Measurements from ENCODE around the gene EBF3. TPM values are rescaled to one million over a fixed set of nuclear protein-coding genes. Genes with fewer than 3 reads are reported as not detected.

EBF3 gene
- total RNA-seq, 1 experiment from 2014 or later = not detected

DNA sequence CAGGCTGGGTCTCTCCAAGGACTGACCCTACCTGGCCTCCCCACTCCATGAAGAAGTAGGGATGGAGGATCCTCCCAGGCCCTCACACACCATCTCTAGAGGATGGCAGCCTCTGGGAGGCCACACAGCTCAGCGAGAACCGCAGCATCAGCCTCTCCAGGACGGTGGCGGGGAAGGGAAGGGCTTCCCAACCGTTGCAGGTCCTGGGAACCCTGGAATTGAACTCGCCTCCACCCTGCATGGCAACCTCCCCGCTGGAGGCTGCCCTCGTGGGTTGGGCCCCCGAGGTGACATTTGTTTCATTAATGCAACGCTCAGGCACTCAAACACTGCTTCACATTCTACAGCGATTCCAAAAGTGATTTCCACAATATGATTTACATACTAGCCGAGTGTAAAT lies 58.5 kb downstream of the EBF3 start:
- Histone ChIP-seq H4K20me1 (ENCODE audit: insufficient read depth) (no peaks in the 10 kb centered on the region), H3K4me2 (no peak overlapping the region), H3K4me1 (replicated peaks; ENCODE audit: insufficient read depth) (no peaks in the 10 kb centered on the region), H3K9me2 (ENCODE audit: insufficient read depth) (no peaks in the 10 kb centered on the region), H3K36me3 (ENCODE audit: low read depth) (no peaks in the 10 kb centered on the region), H3K9me3 (ENCODE audit: insufficient read depth, low read depth) (no peaks in the 10 kb centered on the region), H3K79me2 (ENCODE audit: low read depth) (no peaks in the 10 kb centered on the region), H2AFZ (no peak overlapping the region), H3K27ac (no peak overlapping the region), H3K4me3 (no peak overlapping the region), H3K27me3 (ENCODE audit: insufficient read depth, low read depth) (peaks cover 49% of the 10 kb centered on the region), H3F3A (ENCODE audit: insufficient read depth, low read depth) (no peaks in the 10 kb centered on the region)
- POLR2A ChIA-PET (ENCODE audit: unreplicated experiment) = no interaction called here
- intact Hi-C loops (cut with micrococcal nuclease; ENCODE audit: unreplicated experiment) = no loop called here
- no peak for TF ChIP-seq EZH2 (IDR thresholded peaks at IDR 0.05; ENCODE audit: low read depth)
- TF ChIP-seq, protein P1, sequence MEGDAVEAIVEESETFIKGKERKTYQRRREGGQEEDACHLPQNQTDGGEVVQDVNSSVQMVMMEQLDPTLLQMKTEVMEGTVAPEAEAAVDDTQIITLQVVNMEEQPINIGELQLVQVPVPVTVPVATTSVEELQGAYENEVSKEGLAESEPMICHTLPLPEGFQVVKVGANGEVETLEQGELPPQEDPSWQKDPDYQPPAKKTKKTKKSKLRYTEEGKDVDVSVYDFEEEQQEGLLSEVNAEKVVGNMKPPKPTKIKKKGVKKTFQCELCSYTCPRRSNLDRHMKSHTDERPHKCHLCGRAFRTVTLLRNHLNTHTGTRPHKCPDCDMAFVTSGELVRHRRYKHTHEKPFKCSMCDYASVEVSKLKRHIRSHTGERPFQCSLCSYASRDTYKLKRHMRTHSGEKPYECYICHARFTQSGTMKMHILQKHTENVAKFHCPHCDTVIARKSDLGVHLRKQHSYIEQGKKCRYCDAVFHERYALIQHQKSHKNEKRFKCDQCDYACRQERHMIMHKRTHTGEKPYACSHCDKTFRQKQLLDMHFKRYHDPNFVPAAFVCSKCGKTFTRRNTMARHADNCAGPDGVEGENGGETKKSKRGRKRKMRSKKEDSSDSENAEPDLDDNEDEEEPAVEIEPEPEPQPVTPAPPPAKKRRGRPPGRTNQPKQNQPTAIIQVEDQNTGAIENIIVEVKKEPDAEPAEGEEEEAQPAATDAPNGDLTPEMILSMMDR (conservative IDR thresholded peaks at IDR 0.05) = no peak
- CTCF ChIA-PET = no interaction called here
- DNase-seq = no peak
- no TSS peak for BruUV-seq (replicated peaks)

DNA sequence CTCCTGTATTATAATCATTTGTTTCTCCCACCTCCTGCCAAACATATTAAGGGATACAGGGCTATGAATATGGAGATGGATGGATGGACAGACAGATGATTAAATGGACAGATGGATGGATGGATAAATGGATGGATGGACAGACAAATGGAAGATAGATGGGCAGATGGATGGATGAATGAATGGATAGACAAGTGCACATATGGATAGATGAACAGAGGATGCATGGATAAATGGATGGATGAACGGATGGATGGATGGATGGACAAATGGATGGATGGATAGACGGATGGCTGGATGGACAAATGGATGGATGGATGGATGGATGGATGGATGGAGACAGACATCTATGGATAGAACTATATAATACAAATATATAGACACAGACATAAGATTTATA lies 59.8 kb downstream of the EBF3 start:
- Histone ChIP-seq H3K79me2 (ENCODE audit: low read depth) (no peaks in the 10 kb centered on the region), H3K27ac (no peak overlapping the region), H4K20me1 (ENCODE audit: insufficient read depth) (no peaks in the 10 kb centered on the region), H3K27me3 (ENCODE audit: insufficient read depth, low read depth) (peaks cover 45% of the 10 kb centered on the region), H3K4me3 (no peak overlapping the region), H3F3A (ENCODE audit: insufficient read depth, low read depth) (no peaks in the 10 kb centered on the region), H3K9me3 (ENCODE audit: insufficient read depth, low read depth) (no peaks in the 10 kb centered on the region), H2AFZ (no peak overlapping the region), H3K9me2 (ENCODE audit: insufficient read depth) (no peaks in the 10 kb centered on the region), H3K4me2 (no peak overlapping the region), H3K4me1 (replicated peaks; ENCODE audit: insufficient read depth) (no peaks in the 10 kb centered on the region), H3K36me3 (ENCODE audit: low read depth) (no peaks in the 10 kb centered on the region)
- DNase-seq = no peak
- ChIA-PET POLR2A (ENCODE audit: unreplicated experiment) (no interaction called here), CTCF (no interaction called here)
- intact Hi-C loops (cut with micrococcal nuclease; ENCODE audit: unreplicated experiment) = no loop called here
- BruUV-seq (replicated peaks) = no TSS peak
- TF ChIP-seq, protein P1 (conservative IDR thresholded peaks at IDR 0.05) = no peak
- no peak for TF ChIP-seq EZH2 (IDR thresholded peaks at IDR 0.05; ENCODE audit: low read depth)

DNA sequence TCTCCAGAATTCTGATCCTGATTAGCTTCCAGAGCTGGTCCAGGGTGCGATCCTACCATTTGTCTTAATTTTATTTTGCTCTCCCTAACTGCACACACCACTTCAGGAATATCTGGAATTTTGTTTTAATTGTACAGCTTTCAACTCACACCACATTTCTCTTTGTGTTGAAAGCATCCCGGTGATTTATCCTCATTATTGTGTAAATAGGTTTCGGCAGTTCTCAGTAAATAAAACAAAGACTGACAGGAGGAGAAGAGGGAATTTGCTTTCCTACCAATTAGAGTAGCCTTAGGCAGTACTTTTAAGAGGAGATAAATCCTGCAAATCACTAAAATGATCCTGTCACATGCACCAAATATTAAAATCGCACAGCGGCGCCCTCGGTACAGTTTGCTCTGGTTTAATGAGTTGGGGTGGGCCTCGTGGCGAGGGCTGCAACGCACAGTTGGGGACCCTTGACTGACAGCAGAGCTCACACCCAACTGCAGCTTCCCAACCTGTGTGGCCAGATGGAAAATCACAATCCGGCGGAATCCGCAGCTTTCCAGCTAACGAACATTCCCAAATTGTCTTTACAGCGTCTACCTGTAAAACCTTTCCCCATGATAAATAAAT lies 62.6 kb downstream of the EBF3 start:
- H3K27me3 ChIP-seq (ENCODE audit: insufficient read depth, low read depth) = peaks cover 39% of the 10 kb centered on the region
- no TSS peak for BruUV-seq (replicated peaks)
- H2AFZ ChIP-seq = no peak overlapping the region
- no peaks in the 10 kb centered on the region for H3K36me3 ChIP-seq (ENCODE audit: low read depth)
- H4K20me1 ChIP-seq (ENCODE audit: insufficient read depth) = no peaks in the 10 kb centered on the region
- no peak overlapping the region for H3K4me2 ChIP-seq
- H3K9me2 ChIP-seq (ENCODE audit: insufficient read depth) = no peaks in the 10 kb centered on the region
- H3K9me3 ChIP-seq (ENCODE audit: insufficient read depth, low read depth) = no peaks in the 10 kb centered on the region
- POLR2A ChIA-PET (ENCODE audit: unreplicated experiment) = no interaction called here
- no peaks in the 10 kb centered on the region for H3F3A ChIP-seq (ENCODE audit: insufficient read depth, low read depth)
- H3K4me1 ChIP-seq (replicated peaks; ENCODE audit: insufficient read depth) = no peaks in the 10 kb centered on the region
- CTCF ChIA-PET = no interaction called here
- no peak overlapping the region for H3K4me3 ChIP-seq
- no peak for DNase-seq
- no peak overlapping the region for H3K27ac ChIP-seq
- no peaks in the 10 kb centered on the region for H3K79me2 ChIP-seq (ENCODE audit: low read depth)
- intact Hi-C loops (cut with micrococcal nuclease; ENCODE audit: unreplicated experiment) = no loop called here
- TF ChIP-seq, protein P1 (conservative IDR thresholded peaks at IDR 0.05) = no peak

All from PC-9 (cell line).